ENCODE data around the gene ZCCHC14.

Gene ZCCHC14

GRCh38 chr16:87474017-87474416 is 18.8 kb downstream of the ZCCHC14 start:
- no peak for DNase-seq

- no peak for DNase-seq
Observed at GRCh38 chr16:87472935-87473334, 19.9 kb downstream of the ZCCHC14 start.

GRCh38 chr16:87472142-87472778 is 20.6 kb downstream of the ZCCHC14 start:
- DNase-seq: no peak

- no peak for DNase-seq
Observed at GRCh38 chr16:87471278-87472141, 21.3 kb downstream of the ZCCHC14 start.

GRCh38 chr16:87470332-87470731 is 22.5 kb downstream of the ZCCHC14 start:
- no peak for DNase-seq

- no peak for DNase-seq
Observed at GRCh38 chr16:87469169-87469568, 23.7 kb downstream of the ZCCHC14 start.

- DNase-seq: no peak
Observed at GRCh38 chr16:87468550-87468949, 24.3 kb downstream of the ZCCHC14 start.

- DNase-seq: no peak
Observed at GRCh38 chr16:87466975-87467501, 25.8 kb downstream of the ZCCHC14 start.

GRCh38 chr16:87465879-87466278 is 26.9 kb downstream of the ZCCHC14 start:
- no peak for DNase-seq

GRCh38 chr16:87465306-87465705 is 27.5 kb downstream of the ZCCHC14 start:
- peak; percentile 11 for DNase-seq

GRCh38 chr16:87464691-87465300 is 28.0 kb downstream of the ZCCHC14 start:
- peak; percentile 50 for DNase-seq

GRCh38 chr16:87463722-87464690 is 28.8 kb downstream of the ZCCHC14 start:
- DNase-seq: peak; percentile 54

- DNase-seq: peak; percentile 41
Observed at GRCh38 chr16:87461466-87461991, 31.3 kb downstream of the ZCCHC14 start.

GRCh38 chr16:87460936-87461335 is 31.9 kb downstream of the ZCCHC14 start:
- no peak for DNase-seq

- no peak for DNase-seq
Observed at GRCh38 chr16:87459833-87460232, 33.0 kb downstream of the ZCCHC14 start.

GRCh38 chr16:87459027-87459426 is 33.8 kb downstream of the ZCCHC14 start:
- DNase-seq: no peak

GRCh38 chr16:87458424-87458915 is 34.4 kb downstream of the ZCCHC14 start:
- DNase-seq: no peak

GRCh38 chr16:87457709-87458423 is 35.0 kb downstream of the ZCCHC14 start:
- DNase-seq: peak; percentile 53

GRCh38 chr16:87457061-87457611 is 35.7 kb downstream of the ZCCHC14 start:
- no peak for DNase-seq

GRCh38 chr16:87454391-87454790 is 38.4 kb downstream of the ZCCHC14 start:
- no peak for DNase-seq

- no peak for DNase-seq
Observed at GRCh38 chr16:87453326-87453725, 39.5 kb downstream of the ZCCHC14 start.

Measured in CD4-positive, alpha-beta T cell treated with Interleukin-6 for 4 hours (primary cell).